Hepatocyte (in vitro differentiated cells): ENCODE measurements around the gene LEAP2. TPM values are rescaled to one million over a fixed set of nuclear protein-coding genes. Genes with fewer than 3 reads are reported as not detected.

Experiments
- DNase-seq: peaks from one replicate; pipeline ENCODE4 v3.0.0-alpha.2; 2016; ENCODE audit warnings: low spot score
- H2AFZ ChIP-seq: fragments of 200-600 bp; sonication (generic); 2 replicates; pipeline ENCODE4 v1.6.0; 2016; ENCODE audit warnings: antibody characterized with exemption, mild to moderate bottlenecking
- H3K27ac ChIP-seq: fragments of 200-600 bp; sonication (generic); 2 replicates; pipeline ENCODE4 v1.5.1; 2016; ENCODE audit warnings: mild to moderate bottlenecking
- H3K27me3 ChIP-seq: fragments of 200-600 bp; sonication (generic); 2 replicates; pipeline ENCODE4 v1.6.1; 2016
- H3K36me3 ChIP-seq: fragments of 200-600 bp; sonication (generic); replicated peaks from 2 replicates; pipeline ENCODE4 v1.5.1; 2016; ENCODE audit warnings: low read depth; ENCODE audit not compliant: insufficient read depth
- H3K4me1 ChIP-seq: fragments of 200-600 bp; sonication (generic); 2 replicates; pipeline ENCODE4 v1.5.1; 2016; ENCODE audit warnings: mild to moderate bottlenecking, moderate library complexity; ENCODE audit not compliant: insufficient read depth
- H3K4me2 ChIP-seq: fragments of 200-600 bp; sonication (generic); 2 replicates; pipeline ENCODE4 v1.6.0; 2016
- H3K4me3 ChIP-seq: fragments of 200-600 bp; sonication (generic); 2 replicates; pipeline ENCODE4 v1.5.1; 2016; ENCODE audit warnings: mild to moderate bottlenecking
- H3K79me2 ChIP-seq: fragments of 200-600 bp; sonication (generic); 2 replicates; pipeline ENCODE4 v1.6.0; 2017; ENCODE audit warnings: mild to moderate bottlenecking
- H3K9me2 ChIP-seq: fragments of 200-600 bp; sonication (generic); replicated peaks from 2 replicates; pipeline ENCODE4 v1.6.0; 2017; ENCODE audit warnings: mild to moderate bottlenecking; ENCODE audit not compliant: insufficient read depth
- H3K9me3 ChIP-seq: fragments of 200-600 bp; sonication (generic); 2 replicates; pipeline ENCODE4 v1.5.1; 2016; ENCODE audit warnings: low read depth, mild to moderate bottlenecking
- H4K20me1 ChIP-seq: fragments of 200-600 bp; sonication (generic); 2 replicates; pipeline ENCODE4 v1.6.0; 2016; ENCODE audit warnings: mild to moderate bottlenecking; ENCODE audit not compliant: insufficient read depth, poor library complexity, severe bottlenecking
- EZH2 ChIP-seq: fragments of 200-600 bp; sonication (generic); IDR thresholded peaks from 2 replicates; pipeline ENCODE4 v1.6.1; 2016; ENCODE audit warnings: antibody characterized with exemption, mild to moderate bottlenecking, borderline replicate concordance
- EZH2phosphoT487 ChIP-seq: fragments of 200-600 bp; sonication (generic); IDR thresholded peaks from one replicate; pipeline ENCODE4 v1.6.1; 2018; ENCODE audit warnings: antibody characterized with exemption, mild to moderate bottlenecking, low read depth, moderate library complexity; ENCODE audit not compliant: unreplicated experiment, severe bottlenecking
- WGBS: methylation state at CpG from one replicate; pipeline ENCODE4 v1.1.6; 2016; ENCODE audit warnings: low lambda C conversion rate; ENCODE audit errors: missing lambda C conversion rate; 5-methylcytosine and 5-hydroxymethylcytosine counted together
- polyA plus RNA-seq: library from polyadenylated mRNA; unstranded; fragments of >200 nt; fragmentation: Nextera tagmentation; extraction: Ambion mirVana; gene quantifications from 2 replicates; pipeline ENCODE4 v1.2.1, GENCODE V29; 2016
- total RNA-seq: library from RNA; depleted of rRNA; stranded (reverse); fragments of >200 nt; gene quantifications from 2 replicates; pipeline ENCODE4 v1.2.3, GENCODE V29; 2014
- TF ChIP-seq, protein P1 (sequence below): fragments of 200-600 bp; sonication (generic); IDR thresholded peaks from 2 replicates; pipeline ENCODE4 v1.5.1; 2016; ENCODE audit warnings: antibody characterized with exemption, mild to moderate bottlenecking; ENCODE audit not compliant: poor library complexity

The LEAP2 gene
- total RNA-seq (19.2 and 22.6 TPM in 2 replicates), polyA plus RNA-seq (30.5 and 36.3 TPM in 2 replicates)

GRCh38 chr5:132873119-132873929, at the start of gene LEAP2:
TSS of gene LEAP2 (plus strand) at chr5:132873668. CDS start at chr5:132873695, 27 bp downstream.
- H3K36me3 ChIP-seq = no peaks in the 10 kb centered on the region
- no peaks in the 10 kb centered on the region for H3K27me3 ChIP-seq
- DNase-seq = peak; percentile 54
- no peaks in the 10 kb centered on the region for H3K9me3 ChIP-seq
- peaks cover 5% of the 10 kb centered on the region for H3K79me2 ChIP-seq
- H4K20me1 ChIP-seq = no peaks in the 10 kb centered on the region
- peak within 1 kb of the TSS; percentile 86 for H3K27ac ChIP-seq
- H3K9me2 ChIP-seq = no peaks in the 10 kb centered on the region
- H3K4me1 ChIP-seq = peaks cover 22% of the 10 kb centered on the region
- H2AFZ ChIP-seq = no peak within 1 kb of the TSS
- peak within 1 kb of the TSS; percentile 14 for H3K4me3 ChIP-seq
- WGBS = 65% methylated on average over 6 of the region's 6 CpGs
- TF ChIP-seq EZH2phosphoT487 (no peak), EZH2 (no peak)
- TF ChIP-seq, protein P1, sequence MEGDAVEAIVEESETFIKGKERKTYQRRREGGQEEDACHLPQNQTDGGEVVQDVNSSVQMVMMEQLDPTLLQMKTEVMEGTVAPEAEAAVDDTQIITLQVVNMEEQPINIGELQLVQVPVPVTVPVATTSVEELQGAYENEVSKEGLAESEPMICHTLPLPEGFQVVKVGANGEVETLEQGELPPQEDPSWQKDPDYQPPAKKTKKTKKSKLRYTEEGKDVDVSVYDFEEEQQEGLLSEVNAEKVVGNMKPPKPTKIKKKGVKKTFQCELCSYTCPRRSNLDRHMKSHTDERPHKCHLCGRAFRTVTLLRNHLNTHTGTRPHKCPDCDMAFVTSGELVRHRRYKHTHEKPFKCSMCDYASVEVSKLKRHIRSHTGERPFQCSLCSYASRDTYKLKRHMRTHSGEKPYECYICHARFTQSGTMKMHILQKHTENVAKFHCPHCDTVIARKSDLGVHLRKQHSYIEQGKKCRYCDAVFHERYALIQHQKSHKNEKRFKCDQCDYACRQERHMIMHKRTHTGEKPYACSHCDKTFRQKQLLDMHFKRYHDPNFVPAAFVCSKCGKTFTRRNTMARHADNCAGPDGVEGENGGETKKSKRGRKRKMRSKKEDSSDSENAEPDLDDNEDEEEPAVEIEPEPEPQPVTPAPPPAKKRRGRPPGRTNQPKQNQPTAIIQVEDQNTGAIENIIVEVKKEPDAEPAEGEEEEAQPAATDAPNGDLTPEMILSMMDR = no peak
- peak within 1 kb of the TSS; percentile 38 for H3K4me2 ChIP-seq

DNA sequence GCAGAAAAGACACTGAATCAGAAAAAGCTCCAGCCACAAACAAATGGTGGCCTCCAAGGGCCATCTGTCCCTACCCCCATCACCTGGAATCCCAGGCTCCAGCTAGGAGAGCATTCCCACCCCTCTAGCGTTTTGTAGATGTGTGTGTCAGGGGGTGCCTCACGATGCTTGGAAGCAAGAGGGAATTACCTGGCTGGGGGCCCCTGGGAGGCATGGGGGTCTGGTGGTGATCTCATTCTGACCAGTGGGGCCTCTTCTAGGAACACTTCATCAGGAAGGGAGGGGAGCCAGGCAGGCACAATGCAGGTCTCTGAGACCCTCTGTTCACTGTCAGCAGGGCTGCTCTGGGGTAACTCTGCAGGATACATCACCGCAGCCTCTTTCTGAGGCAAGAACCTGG, 49.0 kb upstream of the LEAP2 start:
- Histone ChIP-seq H3K36me3 (no peaks in the 10 kb centered on the region), H3K4me1 (peaks cover 11% of the 10 kb centered on the region), H3K9me3 (no peaks in the 10 kb centered on the region), H3K4me2 (no peak overlapping the region), H3K4me3 (no peak overlapping the region), H4K20me1 (no peaks in the 10 kb centered on the region), H3K9me2 (no peaks in the 10 kb centered on the region), H3K27ac (no peak overlapping the region), H3K79me2 (peaks cover 13% of the 10 kb centered on the region), H3K27me3 (no peaks in the 10 kb centered on the region), H2AFZ (no peak overlapping the region)
- DNase-seq = no peak
- WGBS = 92% methylated on average over 3 of the region's 3 CpGs
- no peak for TF ChIP-seq EZH2
- TF ChIP-seq EZH2phosphoT487 = no peak
- TF ChIP-seq, protein P1 = no peak

DNA sequence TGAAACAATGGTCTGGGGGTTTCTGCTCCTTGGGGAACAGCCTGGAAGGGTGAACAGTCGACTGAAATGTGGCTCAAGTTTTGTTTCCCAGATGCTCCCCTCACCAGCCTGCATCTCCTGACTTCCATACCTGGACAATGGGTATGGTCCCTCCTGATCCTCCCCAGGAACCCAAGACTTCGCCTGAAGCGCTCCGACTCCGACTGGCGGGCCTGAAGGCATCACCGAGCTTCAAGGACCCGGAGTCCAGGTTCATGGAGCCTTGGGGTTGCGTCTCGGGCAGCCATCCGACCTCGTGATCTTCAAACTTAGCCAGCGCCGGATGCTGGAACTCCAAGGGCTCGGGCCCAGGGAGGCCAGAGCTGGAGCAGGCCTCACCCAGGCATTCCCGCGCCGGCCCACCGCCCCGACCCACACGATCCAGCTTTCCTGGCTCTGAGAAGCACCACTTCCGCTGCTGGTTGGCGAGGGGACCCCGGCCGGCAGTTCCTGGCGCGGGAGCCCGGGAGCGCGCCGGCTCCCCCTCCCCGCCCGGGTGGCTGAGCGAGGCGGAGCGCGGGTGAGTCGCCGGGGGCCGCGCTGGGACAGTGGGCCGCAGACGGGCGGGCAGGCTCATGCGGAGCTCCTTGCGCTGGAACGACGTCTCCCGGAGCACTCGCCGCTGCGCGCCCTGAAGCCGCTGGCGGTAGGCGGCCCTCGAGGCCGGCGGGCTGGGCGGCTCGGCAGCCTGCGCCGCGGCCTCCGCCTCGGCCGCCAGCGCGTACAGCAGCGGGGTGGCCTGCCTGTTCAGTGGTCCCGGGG, 48.2 kb upstream of the LEAP2 start:
- H2AFZ ChIP-seq = no peak overlapping the region

More for the DNA sequence above, 48.2 kb upstream of the LEAP2 start:
- H3K4me2 ChIP-seq = peak overlapping the region; percentile 70
- no peaks in the 10 kb centered on the region for H3K27me3 ChIP-seq
- no peak for DNase-seq
- TF ChIP-seq, protein P1 = no peak
- no peak for TF ChIP-seq EZH2phosphoT487
- no peaks in the 10 kb centered on the region for H3K36me3 ChIP-seq
- peaks cover 11% of the 10 kb centered on the region for H3K4me1 ChIP-seq
- H3K4me3 ChIP-seq = no peak overlapping the region
- no peaks in the 10 kb centered on the region for H3K9me3 ChIP-seq
- no peaks in the 10 kb centered on the region for H3K9me2 ChIP-seq
- H3K79me2 ChIP-seq = peaks cover 16% of the 10 kb centered on the region
- H3K27ac ChIP-seq = no peak overlapping the region
- WGBS = 56% methylated on average over 62 of the region's 71 CpGs
- no peaks in the 10 kb centered on the region for H4K20me1 ChIP-seq
